ENCODE results near the gene CACNA1C.

Gene CACNA1C

DNA sequence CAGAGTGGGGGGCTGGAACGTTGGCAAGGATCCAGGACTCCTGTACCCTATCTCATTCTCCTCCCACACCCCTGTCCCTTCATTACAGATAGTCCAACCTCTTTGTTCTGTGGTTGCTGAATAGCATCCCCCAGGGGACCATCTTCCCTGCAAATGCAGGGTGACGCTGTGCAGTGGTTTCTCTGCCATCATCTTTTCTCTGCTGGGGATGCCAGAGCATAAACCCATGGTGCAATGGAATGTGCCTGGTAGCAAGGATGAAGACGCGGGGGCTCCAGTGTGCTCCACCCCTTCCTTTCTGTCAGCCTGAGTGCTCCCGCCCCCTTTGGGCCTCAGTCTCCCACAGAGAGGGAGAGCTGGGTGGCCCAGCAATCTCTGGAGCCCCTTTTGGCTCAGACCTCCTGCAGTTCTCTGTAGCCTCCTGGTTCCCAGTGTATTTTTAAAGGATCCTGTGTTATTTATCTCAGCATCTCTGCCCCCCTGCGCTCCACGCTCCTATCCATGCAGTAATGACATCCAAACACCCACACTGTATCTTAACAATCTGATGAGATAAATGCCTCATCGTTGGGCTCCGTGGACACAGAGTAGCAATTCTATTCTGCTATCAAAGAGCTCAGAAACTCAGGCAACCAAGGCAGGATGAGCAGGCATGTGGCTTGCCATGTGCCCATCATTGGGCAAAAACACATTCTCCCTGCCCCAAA lies 212.8 kb downstream of the CACNA1C start:
- H3K9me3 ChIP-seq (ENCODE audit: control insufficient read depth in 5 of 5, low read length in 5 of 5) = no peaks in the 10 kb centered on the region
- H3K9ac ChIP-seq (ENCODE audit: low read length in 5 of 5) = no peak overlapping the region
- H3K4me1 ChIP-seq (ENCODE audit: control insufficient read depth in 5 of 5, insufficient read depth in 5 of 5, low read length in 5 of 5) = peaks cover 8 to 49% (median 45%) of the 10 kb centered on the region in 5 donors
- no peaks in the 10 kb centered on the region for H3K27me3 ChIP-seq (ENCODE audit: control insufficient read depth in 5 of 5, insufficient read depth in 4 of 5, low read length in 5 of 5)
- H3K27ac ChIP-seq (ENCODE audit: low read depth, low read length) = peak overlapping the region; percentile 72
- no peaks in the 10 kb centered on the region for H3K36me3 ChIP-seq (ENCODE audit: control insufficient read depth in 5 of 5, insufficient read depth in 5 of 5, low read length in 5 of 5)
- no peak overlapping the region for H3K4me3 ChIP-seq (ENCODE audit: low read depth in 1 of 5, low read length in 5 of 5)

- Histone ChIP-seq H3K36me3 (ENCODE audit: control insufficient read depth in 5 of 5, insufficient read depth in 5 of 5, low read length in 5 of 5) (no peaks in the 10 kb centered on the region), H3K4me1 (ENCODE audit: control insufficient read depth in 5 of 5, insufficient read depth in 5 of 5, low read length in 5 of 5) (peaks cover 8 to 49% (median 45%) of the 10 kb centered on the region in 5 donors), H3K9ac (ENCODE audit: low read length in 5 of 5) (no peak overlapping the region), H3K27ac (ENCODE audit: low read depth, low read length) (no peak overlapping the region), H3K4me3 (ENCODE audit: low read depth in 1 of 5, low read length in 5 of 5) (no peak overlapping the region), H3K9me3 (ENCODE audit: control insufficient read depth in 5 of 5, low read length in 5 of 5) (no peaks in the 10 kb centered on the region), H3K27me3 (ENCODE audit: control insufficient read depth in 5 of 5, insufficient read depth in 4 of 5, low read length in 5 of 5) (no peaks in the 10 kb centered on the region)
Observed at GRCh38 chr12:2266666-2267620, 214.2 kb downstream of the CACNA1C start.

DNA sequence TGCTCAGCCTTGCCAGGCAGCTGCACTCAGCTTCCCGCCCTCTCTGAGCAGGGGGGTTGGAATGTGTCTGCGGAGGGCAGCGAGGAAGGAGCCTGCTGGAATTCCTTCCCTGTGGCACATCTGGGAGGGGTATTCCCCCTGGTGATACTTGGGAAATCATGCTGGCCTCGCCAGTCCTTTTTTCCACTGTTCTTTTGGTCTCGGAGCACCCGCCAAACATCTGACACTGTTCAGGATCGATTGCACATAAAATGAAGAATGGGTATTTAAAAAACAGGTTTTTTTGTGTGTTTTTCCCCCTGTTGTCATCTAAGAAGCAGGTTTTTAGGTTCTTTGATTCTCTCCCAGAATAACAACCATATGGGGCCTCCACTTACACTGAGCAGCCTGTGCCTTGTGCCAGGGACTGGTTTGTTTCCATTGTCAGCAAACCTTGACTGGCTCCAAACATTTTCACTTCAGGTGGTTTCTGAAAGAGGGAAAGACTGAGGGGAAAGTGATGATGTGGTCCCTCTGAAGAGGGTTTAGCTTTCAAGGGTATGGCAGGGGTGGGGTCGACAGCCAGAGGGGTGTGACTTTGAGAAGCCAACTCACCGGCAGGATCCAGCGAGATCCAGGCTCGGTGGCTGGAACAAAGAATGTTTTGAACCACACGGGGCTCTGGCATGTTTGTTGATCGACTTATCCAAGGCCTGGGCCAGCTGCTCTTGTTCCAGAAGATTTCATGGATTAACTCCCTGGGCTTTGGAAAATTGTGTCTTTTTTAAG lies 215.1 kb downstream of the CACNA1C start:
- no peaks in the 10 kb centered on the region for H3K9me3 ChIP-seq (ENCODE audit: control insufficient read depth in 5 of 5, low read length in 5 of 5)
- H3K9ac ChIP-seq (ENCODE audit: low read length in 5 of 5) = no peak overlapping the region
- peak overlapping the region; percentile 57 for H3K27ac ChIP-seq (ENCODE audit: low read depth, low read length)
- H3K27me3 ChIP-seq (ENCODE audit: control insufficient read depth in 5 of 5, insufficient read depth in 4 of 5, low read length in 5 of 5) = no peaks in the 10 kb centered on the region
- H3K4me3 ChIP-seq (ENCODE audit: low read depth in 1 of 5, low read length in 5 of 5) = no peak overlapping the region
- no peaks in the 10 kb centered on the region for H3K36me3 ChIP-seq (ENCODE audit: control insufficient read depth in 5 of 5, insufficient read depth in 5 of 5, low read length in 5 of 5)
- H3K4me1 ChIP-seq (ENCODE audit: control insufficient read depth in 5 of 5, insufficient read depth in 5 of 5, low read length in 5 of 5) = peaks cover 8 to 49% (median 45%) of the 10 kb centered on the region in 5 donors

DNA sequence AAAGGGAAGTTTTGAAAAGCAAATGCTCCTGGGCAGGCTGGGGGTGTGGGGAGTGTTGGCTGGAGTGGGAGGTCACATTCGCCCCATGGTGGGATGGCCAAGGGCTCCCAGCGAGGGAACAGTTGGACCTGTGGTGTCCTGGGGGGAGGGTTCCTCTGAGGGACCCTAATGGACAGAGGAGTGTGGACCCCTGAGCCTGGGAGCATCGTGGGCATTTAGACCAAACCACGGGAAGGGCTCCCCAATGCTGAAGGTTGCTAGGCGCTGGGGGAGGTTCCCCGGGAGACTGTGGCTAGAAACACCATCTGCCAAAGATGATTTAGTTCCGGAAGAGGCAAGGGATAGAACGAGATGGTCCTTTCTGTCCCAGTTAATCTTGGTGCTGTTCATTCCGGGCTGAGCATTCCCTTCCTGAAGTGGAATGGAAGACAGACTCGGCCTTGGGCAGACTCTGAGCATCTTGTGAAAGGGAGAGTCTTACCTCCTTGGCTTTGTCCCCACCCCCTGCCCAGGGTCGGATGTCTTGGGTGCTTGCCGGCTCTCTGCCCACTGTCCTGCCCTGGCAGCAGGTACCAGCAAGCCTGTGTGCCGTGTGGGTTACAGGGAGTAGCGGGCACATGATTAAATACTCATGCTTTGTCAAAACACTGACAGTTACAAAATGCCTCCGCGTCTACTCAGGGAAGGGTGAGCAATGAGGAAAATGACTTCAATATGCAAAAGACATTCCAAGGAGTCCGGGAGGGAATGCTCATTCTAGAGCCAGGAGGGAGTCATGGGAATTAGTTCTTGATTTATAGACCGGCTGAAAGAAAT lies 215.9 kb downstream of the CACNA1C start:
- Histone ChIP-seq H3K27ac (ENCODE audit: low read depth, low read length) (peak overlapping the region; percentile 57), H3K9me3 (ENCODE audit: control insufficient read depth in 5 of 5, low read length in 5 of 5) (no peaks in the 10 kb centered on the region)

GRCh38 chr12:2270846-2271245 lies 218.1 kb downstream of the CACNA1C start:
- H3K27ac ChIP-seq (ENCODE audit: low read depth, low read length) = no peak overlapping the region
- H3K9ac ChIP-seq (ENCODE audit: low read length in 5 of 5) = no peak overlapping the region
- H3K4me3 ChIP-seq (ENCODE audit: low read depth in 1 of 5, low read length in 5 of 5) = no peak overlapping the region
- H3K36me3 ChIP-seq (ENCODE audit: control insufficient read depth in 5 of 5, insufficient read depth in 5 of 5, low read length in 5 of 5) = no peaks in the 10 kb centered on the region
- H3K27me3 ChIP-seq (ENCODE audit: control insufficient read depth in 5 of 5, insufficient read depth in 4 of 5, low read length in 5 of 5) = no peaks in the 10 kb centered on the region
- H3K4me1 ChIP-seq (ENCODE audit: control insufficient read depth in 5 of 5, insufficient read depth in 5 of 5, low read length in 5 of 5) = peaks cover 3 to 32% (median 25%) of the 10 kb centered on the region in 5 donors
- no peaks in the 10 kb centered on the region for H3K9me3 ChIP-seq (ENCODE audit: control insufficient read depth in 5 of 5, low read length in 5 of 5)

More for the DNA sequence above, 215.9 kb downstream of the CACNA1C start:
- H3K4me1 ChIP-seq (ENCODE audit: control insufficient read depth in 5 of 5, insufficient read depth in 5 of 5, low read length in 5 of 5) = peaks cover 8 to 50% (median 45%) of the 10 kb centered on the region in 5 donors
- no peaks in the 10 kb centered on the region for H3K36me3 ChIP-seq (ENCODE audit: control insufficient read depth in 5 of 5, insufficient read depth in 5 of 5, low read length in 5 of 5)
- no peak overlapping the region for H3K4me3 ChIP-seq (ENCODE audit: low read depth in 1 of 5, low read length in 5 of 5)
- peak overlapping the region in 1 of 5 donors; percentile 31 for H3K9ac ChIP-seq (ENCODE audit: low read length in 5 of 5)
- no peaks in the 10 kb centered on the region for H3K27me3 ChIP-seq (ENCODE audit: control insufficient read depth in 5 of 5, insufficient read depth in 4 of 5, low read length in 5 of 5)

- Histone ChIP-seq H3K9me3 (ENCODE audit: control insufficient read depth in 5 of 5, low read length in 5 of 5) (no peaks in the 10 kb centered on the region), H3K4me1 (ENCODE audit: control insufficient read depth in 5 of 5, insufficient read depth in 5 of 5, low read length in 5 of 5) (peaks cover 3 to 24% (median 18%) of the 10 kb centered on the region in 5 donors), H3K27ac (ENCODE audit: low read depth, low read length) (no peak overlapping the region), H3K4me3 (ENCODE audit: low read depth in 1 of 5, low read length in 5 of 5) (no peak overlapping the region), H3K9ac (ENCODE audit: low read length in 5 of 5) (no peak overlapping the region), H3K27me3 (ENCODE audit: control insufficient read depth in 5 of 5, insufficient read depth in 4 of 5, low read length in 5 of 5) (no peaks in the 10 kb centered on the region), H3K36me3 (ENCODE audit: control insufficient read depth in 5 of 5, insufficient read depth in 5 of 5, low read length in 5 of 5) (no peaks in the 10 kb centered on the region)
Observed at GRCh38 chr12:2271961-2272360, 219.2 kb downstream of the CACNA1C start.

GRCh38 chr12:2273288-2273687 lies 220.5 kb downstream of the CACNA1C start:
- no peak overlapping the region for H3K4me3 ChIP-seq (ENCODE audit: low read depth in 1 of 5, low read length in 5 of 5)
- peaks cover 3 to 11% (median 7%) of the 10 kb centered on the region in 5 donors for H3K4me1 ChIP-seq (ENCODE audit: control insufficient read depth in 5 of 5, insufficient read depth in 5 of 5, low read length in 5 of 5)
- no peaks in the 10 kb centered on the region for H3K27me3 ChIP-seq (ENCODE audit: control insufficient read depth in 5 of 5, insufficient read depth in 4 of 5, low read length in 5 of 5)
- no peak overlapping the region for H3K27ac ChIP-seq (ENCODE audit: low read depth, low read length)
- H3K36me3 ChIP-seq (ENCODE audit: control insufficient read depth in 5 of 5, insufficient read depth in 5 of 5, low read length in 5 of 5) = no peaks in the 10 kb centered on the region
- H3K9ac ChIP-seq (ENCODE audit: low read length in 5 of 5) = no peak overlapping the region
- H3K9me3 ChIP-seq (ENCODE audit: control insufficient read depth in 5 of 5, low read length in 5 of 5) = no peaks in the 10 kb centered on the region

DNA sequence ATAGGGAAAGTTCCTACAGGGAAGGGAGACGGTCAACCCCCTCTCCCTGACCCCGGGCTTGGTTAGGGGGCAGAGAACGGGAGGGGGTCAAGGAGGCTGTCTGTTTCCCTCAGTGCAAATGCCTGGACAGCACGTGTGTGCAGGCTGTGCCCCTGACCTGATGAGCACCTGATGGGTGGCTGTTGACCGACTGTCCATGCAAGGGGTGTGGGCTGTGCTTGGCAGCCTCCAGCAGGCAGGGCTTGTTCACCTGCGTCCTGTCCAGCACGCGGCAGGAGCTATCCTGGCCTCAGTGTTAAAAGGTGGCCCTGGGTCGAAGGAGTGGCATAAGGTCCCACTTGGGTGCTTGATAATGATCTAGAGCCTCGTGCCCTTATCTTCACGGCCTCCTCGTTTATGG lies 221.0 kb downstream of the CACNA1C start:
- Histone ChIP-seq H3K27ac (ENCODE audit: low read depth, low read length) (no peak overlapping the region), H3K4me1 (ENCODE audit: control insufficient read depth in 5 of 5, insufficient read depth in 5 of 5, low read length in 5 of 5) (peaks cover 2 to 6% (median 2%) of the 10 kb centered on the region in 5 donors), H3K9ac (ENCODE audit: low read length in 5 of 5) (no peak overlapping the region), H3K36me3 (ENCODE audit: control insufficient read depth in 5 of 5, insufficient read depth in 5 of 5, low read length in 5 of 5) (no peaks in the 10 kb centered on the region), H3K27me3 (ENCODE audit: control insufficient read depth in 5 of 5, insufficient read depth in 4 of 5, low read length in 5 of 5) (no peaks in the 10 kb centered on the region), H3K4me3 (ENCODE audit: low read depth in 1 of 5, low read length in 5 of 5) (no peak overlapping the region), H3K9me3 (ENCODE audit: control insufficient read depth in 5 of 5, low read length in 5 of 5) (no peaks in the 10 kb centered on the region)

DNA sequence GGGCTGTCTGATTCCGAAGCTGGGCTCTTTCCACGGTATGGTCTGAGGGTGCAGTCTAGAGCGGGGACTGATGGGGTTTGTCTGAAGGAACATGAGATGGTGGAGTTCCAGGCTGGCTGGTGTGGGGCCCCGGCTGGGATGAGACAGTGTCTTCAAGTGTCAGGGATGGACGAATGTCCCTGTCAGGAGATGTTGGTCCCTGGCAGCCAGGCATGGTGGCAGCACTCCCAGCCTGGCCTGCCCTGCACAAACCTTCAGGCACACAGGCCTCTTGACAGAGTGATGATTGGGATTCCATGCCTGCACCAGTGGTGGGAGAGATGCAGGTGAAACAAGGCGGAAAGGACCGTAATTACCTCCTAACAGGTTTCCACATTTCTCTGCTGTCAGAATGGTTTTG lies 221.9 kb downstream of the CACNA1C start:
- no peaks in the 10 kb centered on the region for H3K36me3 ChIP-seq (ENCODE audit: control insufficient read depth in 5 of 5, insufficient read depth in 5 of 5, low read length in 5 of 5)
- H3K9ac ChIP-seq (ENCODE audit: low read length in 5 of 5) = no peak overlapping the region
- H3K27me3 ChIP-seq (ENCODE audit: control insufficient read depth in 5 of 5, insufficient read depth in 4 of 5, low read length in 5 of 5) = no peaks in the 10 kb centered on the region
- no peak overlapping the region for H3K4me3 ChIP-seq (ENCODE audit: low read depth in 1 of 5, low read length in 5 of 5)
- H3K4me1 ChIP-seq (ENCODE audit: control insufficient read depth in 5 of 5, insufficient read depth in 5 of 5, low read length in 5 of 5) = peaks cover 0 to 4% (median 0%) of the 10 kb centered on the region in 5 donors
- H3K27ac ChIP-seq (ENCODE audit: low read depth, low read length) = no peak overlapping the region
- no peaks in the 10 kb centered on the region for H3K9me3 ChIP-seq (ENCODE audit: control insufficient read depth in 5 of 5, low read length in 5 of 5)
